ENCODE results near the gene SCN4A. TPM values are rescaled to one million over a fixed set of nuclear protein-coding genes. Genes with fewer than 3 reads are reported as not detected.

SCN4A gene
- polyA plus RNA-seq, 10 donors = 11.6 to 52.0 (median 38.1) TPM

Other genes starting within 250 kb of the SCN4A start
- gene STRADA, start 231.1 kb downstream of the SCN4A start, polyA plus RNA-seq (ENCODE audit: insufficient read length in 10 of 10) = 10 to 100 TPM; 19.1 to 46.5 (median 27.4) TPM
- 10 to 100 TPM; 49.1 to 61.7 (median 56.2) TPM for gene CCDC47, start 199.3 kb downstream of the SCN4A start, polyA plus RNA-seq (ENCODE audit: insufficient read length in 10 of 10)
- 100 to 1,000 TPM in 6 of 10 donors, 10 to 100 TPM in 4; 76.6 to 144 (median 106) TPM for gene DDX42, start 198.7 kb downstream of the SCN4A start, polyA plus RNA-seq (ENCODE audit: insufficient read length in 10 of 10)
- 100 to 1,000 TPM in 8 of 10 donors, 10 to 100 TPM in 2; 90.1 to 125 (median 107) TPM for gene PSMC5, start 145.5 kb downstream of the SCN4A start, polyA plus RNA-seq (ENCODE audit: insufficient read length in 10 of 10)
- gene FTSJ3, start 145.3 kb downstream of the SCN4A start, polyA plus RNA-seq (ENCODE audit: insufficient read length in 10 of 10) = 10 to 100 TPM; 29.7 to 38.3 (median 33.2) TPM
- 10 to 100 TPM; 26.3 to 45.2 (median 30.7) TPM for gene SMARCD2, start 130.2 kb downstream of the SCN4A start, polyA plus RNA-seq (ENCODE audit: insufficient read length in 10 of 10)
- 10 to 100 TPM in 2 of 10 donors, 1 to 10 TPM in 7, not detected in 1; 1.2 to 27.5 (median 5.8) TPM for gene CSH2, start 99.2 kb downstream of the SCN4A start, polyA plus RNA-seq (ENCODE audit: insufficient read length in 10 of 10)
- gene GH2, start 91.0 kb downstream of the SCN4A start, polyA plus RNA-seq (ENCODE audit: insufficient read length in 10 of 10) = under 1 TPM in 3 of 10 donors, not detected in 7; 0.16 to 0.98 (median 0.76) TPM
- 10 to 100 TPM in 4 of 10 donors, 1 to 10 TPM in 5, not detected in 1; 2.0 to 42.4 (median 7.8) TPM for gene CSH1, start 76.3 kb downstream of the SCN4A start, polyA plus RNA-seq (ENCODE audit: insufficient read length in 10 of 10)
- gene CSHL1, start 61.7 kb downstream of the SCN4A start, polyA plus RNA-seq (ENCODE audit: insufficient read length in 10 of 10) = under 1 TPM in 4 of 10 donors, not detected in 6; 0.60 to 0.98 (median 0.70) TPM
- gene GH1, start 54.1 kb downstream of the SCN4A start, polyA plus RNA-seq (ENCODE audit: insufficient read length in 10 of 10) = under 1 TPM in 1 of 10 donors, not detected in 9; 0.19 TPM
- 1 to 10 TPM; 1.9 to 4.1 (median 3.1) TPM for gene CD79B, start 40.6 kb downstream of the SCN4A start, polyA plus RNA-seq (ENCODE audit: insufficient read length in 10 of 10)
- 1 to 10 TPM; 1.9 to 3.7 (median 2.6) TPM for gene PRR29, start 25.4 kb upstream of the SCN4A start, polyA plus RNA-seq (ENCODE audit: insufficient read length in 10 of 10)
- gene ICAM2, start 47.7 kb upstream of the SCN4A start, polyA plus RNA-seq (ENCODE audit: insufficient read length in 10 of 10) = 10 to 100 TPM; 19.1 to 36.9 (median 27.9) TPM
- gene ERN1, start 157.2 kb upstream of the SCN4A start, polyA plus RNA-seq (ENCODE audit: insufficient read length in 10 of 10) = 1 to 10 TPM; 3.0 to 7.1 (median 5.3) TPM

All from muscle of back (tissue), 10 donors.